Cardiac septum (tissue), 1 donor: Measurements from ENCODE around the gene CACNG8. TPM values are rescaled to one million over a fixed set of nuclear protein-coding genes. Genes with fewer than 3 reads are reported as not detected.
"Not testable (repeated sequence)": the region's sequence is repeated elsewhere in the genome, so short reads cannot be mapped to it uniquely, and the experiment has no call there.

Experiments used
- DNase-seq: peaks from one replicate; pipeline ENCODE4 v3.0.0-alpha.2; 2020; ENCODE audit warnings: low spot score
- intact Hi-C: fragments of 100-400 bp; cut with DNase I; formaldehyde crosslinking; loops from one replicate; pipeline ENCODE4 v1.14.0; 2022
- long read RNA-seq: library from polyadenylated mRNA; unstranded; transcript quantifications from one replicate; pipeline ENCODE4 v2.0.0, GENCODE V29; 2021
- total RNA-seq: library from RNA; stranded (reverse); fragmentation: NEBNext Ultra II Directional; extraction: Animal tissue kit (Norgen Biotek cat#: 25700); gene quantifications from one replicate; pipeline ENCODE4 v1.2.1, GENCODE V29; 2021
- donor health status: DM: no; HTN: no; CAD: no.

Gene CACNG8
- 0.11 TPM for total RNA-seq
- long read RNA-seq, result 0 reads

- intact Hi-C loops, result no loop called here
- no peak for DNase-seq
These were observed at the start of gene CACNG8 for GRCh38 chr19:53962887-53963431. TSS of gene CACNG8 (plus strand) at chr19:53962937.

GRCh38 chr19:53915000-53915399 is 47.7 kb upstream of the CACNG8 start:
- intact Hi-C loops, result no loop called here

GRCh38 chr19:53916004-53916403 is 46.7 kb upstream of the CACNG8 start:
- DNase-seq, result no peak
- intact Hi-C loops, result no loop called here

More at GRCh38 chr19:53915000-53915399, 47.7 kb upstream of the CACNG8 start:
- no peak for DNase-seq

GRCh38 chr19:53917356-53917755 is 45.4 kb upstream of the CACNG8 start:
- DNase-seq, result no peak
- intact Hi-C loops, result no loop called here

- intact Hi-C loops, result no loop called here
- DNase-seq, result no peak
These were observed 35.0 kb upstream of the CACNG8 start for GRCh38 chr19:53927739-53928138.

GRCh38 chr19:53936029-53936428 is 26.7 kb upstream of the CACNG8 start:
- DNase-seq, result no peak
- intact Hi-C loops, result no loop called here

GRCh38 chr19:53942001-53942786 is 20.5 kb upstream of the CACNG8 start:
- DNase-seq, result no peak
- intact Hi-C loops, result no loop called here

GRCh38 chr19:53944416-53944815 is 18.3 kb upstream of the CACNG8 start:
- intact Hi-C loops, result no loop called here
- no peak for DNase-seq

GRCh38 chr19:53944933-53945332 is 17.8 kb upstream of the CACNG8 start:
- intact Hi-C loops, result no loop called here
- no peak for DNase-seq

- no peak for DNase-seq
- intact Hi-C loops, result no loop called here
These were observed 17.3 kb upstream of the CACNG8 start for GRCh38 chr19:53945441-53945840.

GRCh38 chr19:53945998-53946397 is 16.7 kb upstream of the CACNG8 start:
- intact Hi-C loops, result no loop called here

GRCh38 chr19:53947624-53948023 is 15.1 kb upstream of the CACNG8 start:
- no peak for DNase-seq
- intact Hi-C loops, result no loop called here

More at GRCh38 chr19:53945998-53946397, 16.7 kb upstream of the CACNG8 start:
- no peak for DNase-seq

GRCh38 chr19:53948611-53949010 is 14.1 kb upstream of the CACNG8 start:
- DNase-seq, intact Hi-C loops: not testable (repeated sequence)

GRCh38 chr19:53951436-53951835 is 11.3 kb upstream of the CACNG8 start:
- no peak for DNase-seq
- intact Hi-C loops, result no loop called here

- intact Hi-C loops, result no loop called here
- no peak for DNase-seq
These were observed 10.8 kb upstream of the CACNG8 start for GRCh38 chr19:53951947-53952346.

GRCh38 chr19:53953383-53953782 is 9.4 kb upstream of the CACNG8 start:
- no peak for DNase-seq
- intact Hi-C loops, result no loop called here

GRCh38 chr19:53957448-53958167 is 5.1 kb upstream of the CACNG8 start:
- DNase-seq, result no peak
- intact Hi-C loops, result no loop called here

GRCh38 chr19:53958168-53958571 is 4.6 kb upstream of the CACNG8 start:
- DNase-seq, result no peak
- intact Hi-C loops, result no loop called here

- intact Hi-C loops, result no loop called here
- no peak for DNase-seq
These were observed 3.6 kb upstream of the CACNG8 start for GRCh38 chr19:53958823-53959757.

- intact Hi-C loops, result no loop called here
- DNase-seq, result no peak
These were observed 2.5 kb upstream of the CACNG8 start for GRCh38 chr19:53960187-53960586.
